GM18873 (cell line): Measurements from ENCODE around the gene LNX1.

Experiments used
- ATAC-seq: cut with Tn5 transposase; IDR thresholded peaks from one replicate; pipeline ENCODE4 v1.9.1; 2021; ENCODE audit warnings: mild to moderate bottlenecking, moderate library complexity, moderate number of reproducible peaks; ENCODE audit not compliant: unreplicated experiment, low FRiP score

Gene LNX1

GRCh38 chr4:53601251-53601764 lies 10.0 kb upstream of the LNX1 start:
- ATAC-seq, result peak; percentile 52

- ATAC-seq, result no peak
Observed at GRCh38 chr4:53599632-53600031, 8.3 kb upstream of the LNX1 start.

GRCh38 chr4:53598901-53599300 lies 7.6 kb upstream of the LNX1 start:
- ATAC-seq, result no peak

- no peak for ATAC-seq
Observed at GRCh38 chr4:53598483-53598882, 7.2 kb upstream of the LNX1 start.

- ATAC-seq, result no peak
Observed at GRCh38 chr4:53596901-53597300, 5.6 kb upstream of the LNX1 start.

GRCh38 chr4:53595834-53596233 lies 4.5 kb upstream of the LNX1 start:
- no peak for ATAC-seq

- ATAC-seq, result no peak
Observed at GRCh38 chr4:53595204-53595603, 3.9 kb upstream of the LNX1 start.

- ATAC-seq, result no peak
Observed at GRCh38 chr4:53593765-53594164, 2.5 kb upstream of the LNX1 start.

GRCh38 chr4:53592686-53593501 lies 1.6 kb upstream of the LNX1 start:
- no peak for ATAC-seq

- no peak for ATAC-seq
Observed at GRCh38 chr4:53592122-53592521, 836 bp upstream of the LNX1 start.

GRCh38 chr4:53590187-53590586 lies 1.1 kb downstream of the LNX1 start:
- ATAC-seq, result no peak

GRCh38 chr4:53589511-53589910 lies 1.8 kb downstream of the LNX1 start:
- ATAC-seq, result no peak

GRCh38 chr4:53587135-53587534 lies 4.2 kb downstream of the LNX1 start:
- no peak for ATAC-seq

GRCh38 chr4:53586121-53586816 lies 5.0 kb downstream of the LNX1 start:
- no peak for ATAC-seq

- ATAC-seq, result no peak
Observed at GRCh38 chr4:53584658-53585057, 6.6 kb downstream of the LNX1 start.

GRCh38 chr4:53583513-53583912 lies 7.8 kb downstream of the LNX1 start:
- no peak for ATAC-seq

GRCh38 chr4:53582194-53582593 lies 9.1 kb downstream of the LNX1 start:
- no peak for ATAC-seq

GRCh38 chr4:53580274-53580673 lies 11.0 kb downstream of the LNX1 start:
- no peak for ATAC-seq

- ATAC-seq, result no peak
Observed at GRCh38 chr4:53579826-53580225, 11.5 kb downstream of the LNX1 start.

- no peak for ATAC-seq
Observed at GRCh38 chr4:53576676-53577372, 14.5 kb downstream of the LNX1 start.

- no peak for ATAC-seq
Observed at GRCh38 chr4:53576071-53576617, 15.1 kb downstream of the LNX1 start.
